ENCODE measurements around the gene ANAPC2. TPM values are rescaled to one million over a fixed set of nuclear protein-coding genes. Genes with fewer than 3 reads are reported as not detected.

Gene ANAPC2
- total and polyA plus RNA-seq, 4 donors = 31.9 to 60.9 (median 41.1) TPM

GRCh38 chr9:137215196-137215986, 27.0 kb upstream of the ANAPC2 start:
- Histone ChIP-seq H3K9ac (ENCODE audit: insufficient read depth in 1 of 2, low read length in 2 of 2) (no peak overlapping the region), H3K27ac (ENCODE audit: low read depth in 1 of 2, low read length in 1 of 2) (no peak overlapping the region), H3K9me3 (ENCODE audit: control insufficient read depth in 4 of 4, insufficient read depth in 3 of 4, low read length in 3 of 4) (no peaks in the 10 kb centered on the region), H3K36me3 (ENCODE audit: control insufficient read depth in 4 of 4, insufficient read depth in 4 of 4, low read length in 4 of 4) (peaks cover 0 to 26% (median 3%) of the 10 kb centered on the region in 4 donors), H3K4me3 (no peak overlapping the region), H3K27me3 (ENCODE audit: control insufficient read depth in 3 of 3, insufficient read depth in 3 of 3, low read length in 2 of 3) (no peaks in the 10 kb centered on the region), H3K4me1 (ENCODE audit: control insufficient read depth in 5 of 5, insufficient read depth in 5 of 5, low read length in 5 of 5) (peaks cover 0 to 14% (median 0%) of the 10 kb centered on the region in 5 donors)
- DNase-seq (no peak), ATAC-seq (ENCODE audit: insufficient read depth, low FRiP score) (no peak)
- WGBS, 2 donors = 95 to 96% methylated on average over 19 to 22 of the region's 22 CpGs
- TF ChIP-seq CTCF (IDR thresholded peaks at IDR 0.05; ENCODE audit: control extremely low read depth, extremely low read depth) = no peak

- WGBS, 2 donors = 96 to 97% methylated on average over 19 of the region's 19 CpGs
- H3K27ac ChIP-seq (ENCODE audit: low read depth in 1 of 2, low read length in 1 of 2) = no peak overlapping the region
- no peaks in the 10 kb centered on the region for H3K9me3 ChIP-seq (ENCODE audit: control insufficient read depth in 4 of 4, insufficient read depth in 3 of 4, low read length in 3 of 4)
- H3K36me3 ChIP-seq (ENCODE audit: control insufficient read depth in 4 of 4, insufficient read depth in 4 of 4, low read length in 4 of 4) = peaks cover 0 to 26% (median 3%) of the 10 kb centered on the region in 4 donors
- H3K9ac ChIP-seq (ENCODE audit: insufficient read depth in 1 of 2, low read length in 2 of 2) = no peak overlapping the region
- H3K4me3 ChIP-seq = no peak overlapping the region
- no peak for TF ChIP-seq CTCF (IDR thresholded peaks at IDR 0.05; ENCODE audit: control extremely low read depth, extremely low read depth)
- peaks cover 0 to 14% (median 0%) of the 10 kb centered on the region in 5 donors for H3K4me1 ChIP-seq (ENCODE audit: control insufficient read depth in 5 of 5, insufficient read depth in 5 of 5, low read length in 5 of 5)
- no peaks in the 10 kb centered on the region for H3K27me3 ChIP-seq (ENCODE audit: control insufficient read depth in 3 of 3, insufficient read depth in 3 of 3, low read length in 2 of 3)
- ATAC-seq (ENCODE audit: insufficient read depth, low FRiP score) (no peak), DNase-seq (no peak)
Observed at GRCh38 chr9:137214620-137215019, 26.3 kb upstream of the ANAPC2 start.

- Histone ChIP-seq H3K36me3 (ENCODE audit: control insufficient read depth in 4 of 4, insufficient read depth in 4 of 4, low read length in 4 of 4) (peaks cover 0 to 32% (median 6%) of the 10 kb centered on the region in 4 donors), H3K9me3 (ENCODE audit: control insufficient read depth in 4 of 4, insufficient read depth in 3 of 4, low read length in 3 of 4) (no peaks in the 10 kb centered on the region), H3K27me3 (ENCODE audit: control insufficient read depth in 3 of 3, insufficient read depth in 3 of 3, low read length in 2 of 3) (no peaks in the 10 kb centered on the region), H3K4me3 (no peak overlapping the region), H3K27ac (ENCODE audit: low read depth in 1 of 2, low read length in 1 of 2) (no peak overlapping the region), H3K4me1 (ENCODE audit: control insufficient read depth in 5 of 5, insufficient read depth in 5 of 5, low read length in 5 of 5) (peaks cover 0 to 10% (median 0%) of the 10 kb centered on the region in 5 donors), H3K9ac (ENCODE audit: insufficient read depth in 1 of 2, low read length in 2 of 2) (no peak overlapping the region)
- WGBS, 2 donors = 91 to 95% methylated on average over 48 to 49 of the region's 49 CpGs
- no peak for ATAC-seq (ENCODE audit: insufficient read depth, low FRiP score)
- TF ChIP-seq CTCF (IDR thresholded peaks at IDR 0.05; ENCODE audit: control extremely low read depth, extremely low read depth) = no peak
- no peak for DNase-seq
Observed at GRCh38 chr9:137213160-137214060, 25.1 kb upstream of the ANAPC2 start.
